Endothelial cell of hepatic sinusoid (primary cell): ENCODE results near the gene TFB1M.
"Not testable (repeated sequence)": the region's sequence is repeated elsewhere in the genome, so short reads cannot be mapped to it uniquely, and the experiment has no call there.

Experiments used
- in situ Hi-C: cut with HindIII; loops from 2 replicates; pipeline ENCODE4 v1.10.0; 2017; ENCODE audit warnings: low sequenced_read_pairs

Gene TFB1M

GRCh38 chr6:155314092-155314772 lies at the start of gene TFB1M:
TSS of gene TFB1M (minus strand) at chr6:155314484. CDS start at chr6:155314428, 56 bp downstream.
- in situ Hi-C loops, result loop anchor here (10.0 kb wide), 1 partner anchor 389 kb away; no protein-coding TSS in a partner anchor

DNA sequence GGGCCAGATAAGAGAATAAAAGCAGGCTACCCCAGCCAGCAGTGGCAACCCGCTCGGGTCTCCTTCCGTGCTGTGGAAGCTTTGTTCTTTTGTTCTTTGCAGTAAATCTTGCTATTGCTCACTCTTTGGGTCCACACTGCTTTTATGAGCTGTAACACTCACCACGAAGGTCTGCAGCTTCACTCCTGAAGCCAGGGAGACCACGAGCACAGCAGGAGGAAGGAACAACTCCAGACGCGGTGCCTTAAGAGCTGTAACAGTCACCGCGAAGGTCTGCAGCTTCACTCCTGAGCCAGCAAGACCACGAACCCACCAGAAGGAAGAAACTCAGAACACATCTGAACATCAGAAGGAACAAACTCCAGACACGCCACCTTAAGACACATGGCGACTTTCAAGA lies 49.7 kb upstream of the TFB1M start:
- in situ Hi-C loops, result not testable (repeated sequence)

GRCh38 chr6:155362968-155363632 lies 48.8 kb upstream of the TFB1M start:
- in situ Hi-C loops, result not testable (repeated sequence)

- in situ Hi-C loops, result no loop called here
Measured at GRCh38 chr6:155354167-155354566, 39.9 kb upstream of the TFB1M start.

- in situ Hi-C loops, result no loop called here
Measured at GRCh38 chr6:155352811-155353210, 38.5 kb upstream of the TFB1M start.

DNA sequence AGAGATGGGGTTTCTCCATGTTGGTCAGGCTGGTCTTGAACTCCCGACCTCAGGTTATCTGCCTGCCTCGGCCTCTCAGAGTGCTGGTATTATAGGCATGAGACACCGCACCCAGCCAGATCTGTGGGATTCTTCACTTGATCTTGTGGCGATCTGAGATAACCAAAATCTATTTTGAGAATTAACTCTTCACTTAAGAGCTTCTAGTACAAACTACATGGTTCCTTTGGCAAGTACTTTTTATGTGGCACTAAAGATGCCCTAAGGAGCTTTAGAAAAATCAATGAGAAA lies 37.8 kb upstream of the TFB1M start:
- in situ Hi-C loops, result no loop called here

DNA sequence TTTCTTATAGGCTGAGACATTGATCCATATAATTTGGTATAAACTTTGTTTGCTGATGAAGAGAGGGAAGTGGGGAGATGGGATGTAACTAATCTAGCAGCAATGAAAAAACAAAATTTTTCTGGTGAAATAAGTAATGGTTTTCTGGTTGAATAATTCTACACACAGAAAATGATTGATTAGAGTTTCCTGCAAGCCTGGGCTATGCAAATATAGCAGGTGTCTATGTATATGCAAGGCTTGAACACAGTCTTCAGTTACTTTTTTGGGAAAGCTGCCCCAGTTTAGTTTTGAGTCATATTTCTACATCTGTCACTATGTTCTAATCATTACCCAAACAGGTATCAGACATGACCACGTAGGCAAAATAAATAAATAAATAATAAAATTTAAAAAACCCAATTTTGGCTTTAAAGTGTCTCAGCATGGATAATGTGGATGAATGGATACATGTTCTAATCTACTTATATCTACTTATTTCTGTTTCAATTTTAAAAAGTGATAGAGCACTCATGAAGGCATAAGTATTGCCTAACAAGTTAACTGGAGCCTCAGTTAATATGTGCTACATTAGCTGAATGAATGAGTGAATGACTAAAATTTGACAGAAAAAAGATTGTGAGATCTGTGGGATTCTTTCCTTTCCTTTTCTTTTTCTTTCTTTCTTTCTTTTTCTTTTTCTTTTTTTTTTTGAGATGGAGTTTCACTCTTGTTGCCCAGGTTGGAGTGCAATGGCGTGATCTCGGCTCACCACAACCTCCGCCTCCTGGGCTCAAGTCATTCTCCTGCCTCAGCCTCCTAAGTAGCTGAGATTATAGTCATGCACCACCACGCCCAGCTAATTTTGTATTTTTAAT lies 37.2 kb upstream of the TFB1M start:
- in situ Hi-C loops, result no loop called here

DNA sequence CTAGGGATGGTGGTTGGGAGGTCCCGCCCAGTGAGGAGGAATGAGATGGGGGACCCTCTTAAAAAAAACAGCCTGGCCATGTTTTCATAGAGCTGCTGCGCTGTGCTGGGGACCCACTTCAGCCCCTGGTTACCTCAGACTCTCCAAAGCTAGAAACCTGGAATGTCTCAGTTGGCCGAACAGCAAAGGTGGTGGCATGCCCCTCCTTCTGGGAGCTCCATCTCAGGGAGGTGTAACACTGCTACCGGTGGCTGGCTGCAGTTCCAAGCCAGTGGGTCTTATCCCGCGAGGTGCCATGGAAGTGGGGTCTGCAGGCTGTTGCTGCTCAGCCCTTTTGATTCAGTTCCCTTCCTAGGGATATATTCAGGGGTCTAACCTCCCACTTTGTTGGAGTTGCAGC lies 35.7 kb upstream of the TFB1M start:
- in situ Hi-C loops, result no loop called here

DNA sequence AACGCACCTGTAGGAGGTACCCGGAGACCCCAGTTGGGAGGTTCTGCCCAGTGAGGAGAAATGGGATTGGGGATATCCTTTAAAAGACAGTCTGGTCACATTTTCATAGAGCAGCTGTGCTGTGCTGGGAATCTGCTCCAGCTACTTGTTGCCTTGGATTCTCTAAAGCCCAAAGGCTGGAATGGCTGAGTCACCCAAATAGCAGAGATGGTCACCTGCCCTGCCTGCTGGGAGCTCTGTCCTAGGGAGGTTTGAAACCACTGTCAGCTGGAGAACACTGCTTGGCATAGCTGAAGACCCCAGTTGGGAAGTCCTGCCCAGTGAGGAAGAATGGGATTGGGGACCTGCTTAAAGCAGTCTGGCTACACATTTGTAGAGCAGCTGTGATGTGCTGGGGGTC lies 34.8 kb upstream of the TFB1M start:
- in situ Hi-C loops, result no loop called here

GRCh38 chr6:155347800-155348199 lies 33.5 kb upstream of the TFB1M start:
- in situ Hi-C loops, result no loop called here

DNA sequence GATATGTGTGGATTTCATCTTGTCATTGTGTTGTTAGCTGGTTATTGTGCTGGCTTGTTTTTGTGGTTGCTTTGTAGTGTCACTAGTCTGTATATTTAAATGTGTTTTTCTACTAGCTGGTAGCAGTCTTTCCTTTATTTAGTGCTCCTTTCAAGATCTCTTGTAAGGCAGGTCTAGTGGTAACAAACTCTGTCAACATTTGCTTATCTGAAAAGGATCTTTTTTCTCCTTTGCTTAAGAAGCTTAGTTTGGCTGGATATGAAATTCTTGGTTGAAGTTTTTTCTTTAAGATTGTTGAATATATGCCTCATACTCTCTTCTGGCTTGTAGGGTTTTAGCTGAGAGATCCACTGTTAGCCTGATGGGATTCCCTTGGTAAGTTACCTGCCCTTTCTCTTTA lies 32.7 kb upstream of the TFB1M start:
- in situ Hi-C loops, result no loop called here

DNA sequence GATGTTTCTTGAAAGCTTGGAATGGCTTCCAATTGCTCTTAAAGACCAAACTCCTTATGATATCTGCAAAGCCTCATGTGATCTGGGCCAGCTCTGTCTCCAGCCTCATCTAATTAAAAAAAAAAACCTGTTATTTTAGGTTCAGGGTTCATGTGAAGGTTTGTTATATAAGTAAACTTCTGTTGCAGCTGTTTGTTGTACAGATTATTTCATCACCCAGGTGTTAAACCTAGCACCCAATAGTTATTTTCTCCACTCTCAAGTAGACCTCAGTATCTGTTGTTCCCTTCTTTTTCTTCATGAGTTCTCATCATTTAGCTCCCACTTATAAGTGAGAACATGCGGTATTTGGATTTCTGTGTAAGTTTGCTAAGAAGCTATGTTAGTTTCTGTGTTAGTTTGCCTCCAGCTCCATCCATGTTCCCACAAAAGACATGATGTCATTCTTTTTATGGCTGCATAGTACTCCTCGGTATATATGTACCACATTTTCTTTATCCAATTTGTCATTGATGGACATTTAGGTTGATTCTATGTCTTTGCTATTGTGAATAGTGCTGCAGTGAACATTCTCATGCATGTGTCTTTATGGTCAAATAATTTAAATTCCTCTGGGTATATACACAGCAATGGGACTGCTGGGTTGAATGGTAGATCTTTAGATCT lies 30.2 kb upstream of the TFB1M start:
- in situ Hi-C loops, result no loop called here

GRCh38 chr6:155341130-155341828 lies 27.0 kb upstream of the TFB1M start:
- in situ Hi-C loops, result no loop called here

DNA sequence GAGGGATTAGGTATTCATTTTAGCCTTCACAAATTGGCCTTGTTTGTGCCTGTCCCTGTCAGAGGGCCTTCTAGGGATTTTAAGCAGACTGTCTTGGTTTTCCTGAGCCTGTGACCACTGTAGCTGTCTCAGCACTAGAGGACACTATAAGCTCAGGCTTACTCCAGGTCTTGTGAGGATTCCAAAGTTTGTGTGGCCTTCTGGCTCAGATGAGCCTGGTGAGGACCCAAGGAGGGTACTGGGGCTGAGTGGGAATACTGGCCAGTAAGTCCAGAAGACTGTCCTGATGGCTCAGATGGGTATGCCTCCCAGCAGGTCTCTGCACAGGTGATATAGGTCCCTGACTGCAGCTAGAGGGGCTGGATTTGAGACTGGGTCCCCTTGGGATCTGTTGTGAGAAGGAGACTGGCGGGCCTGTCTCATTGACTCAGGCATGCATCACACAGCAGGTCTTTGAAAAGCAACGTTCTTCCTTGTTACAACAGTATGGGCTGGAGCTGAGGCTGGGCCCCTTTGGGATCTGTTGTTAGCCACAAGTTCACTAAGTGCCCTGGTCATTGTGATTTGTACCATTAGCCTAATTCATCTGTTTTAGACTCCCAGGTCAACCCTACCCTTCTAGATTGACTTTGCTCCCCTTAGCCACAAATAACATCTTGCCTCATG lies 26.3 kb upstream of the TFB1M start:
- in situ Hi-C loops, result no loop called here

GRCh38 chr6:155339929-155340328 lies 25.6 kb upstream of the TFB1M start:
- in situ Hi-C loops, result not testable (repeated sequence)

- in situ Hi-C loops, result not testable (repeated sequence)
Measured at GRCh38 chr6:155338237-155338636, 24.0 kb upstream of the TFB1M start.

GRCh38 chr6:155335265-155335664 lies 21.0 kb upstream of the TFB1M start:
- in situ Hi-C loops, result no loop called here

GRCh38 chr6:155334073-155334472 lies 19.8 kb upstream of the TFB1M start:
- in situ Hi-C loops, result not testable (repeated sequence)

DNA sequence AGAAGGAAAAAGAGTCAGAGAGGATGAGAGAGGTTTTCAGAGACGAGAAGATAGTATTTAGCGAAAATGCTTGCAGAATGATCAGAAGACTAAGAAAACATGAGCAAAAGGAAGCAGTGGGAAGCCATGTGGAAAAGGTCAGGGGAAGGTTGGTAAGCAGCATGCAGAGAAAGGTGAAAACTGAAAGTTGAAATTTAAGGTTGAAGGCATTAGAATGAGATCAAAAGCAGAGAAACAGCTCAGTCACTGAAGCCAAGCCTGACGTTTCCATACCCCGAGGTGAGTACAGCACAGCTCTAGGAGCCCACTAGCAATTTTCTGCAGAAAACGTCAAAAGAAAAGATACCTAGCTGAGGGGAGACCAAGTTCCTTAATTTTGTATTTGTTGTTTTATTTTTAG lies 19.1 kb upstream of the TFB1M start:
- in situ Hi-C loops, result no loop called here

DNA sequence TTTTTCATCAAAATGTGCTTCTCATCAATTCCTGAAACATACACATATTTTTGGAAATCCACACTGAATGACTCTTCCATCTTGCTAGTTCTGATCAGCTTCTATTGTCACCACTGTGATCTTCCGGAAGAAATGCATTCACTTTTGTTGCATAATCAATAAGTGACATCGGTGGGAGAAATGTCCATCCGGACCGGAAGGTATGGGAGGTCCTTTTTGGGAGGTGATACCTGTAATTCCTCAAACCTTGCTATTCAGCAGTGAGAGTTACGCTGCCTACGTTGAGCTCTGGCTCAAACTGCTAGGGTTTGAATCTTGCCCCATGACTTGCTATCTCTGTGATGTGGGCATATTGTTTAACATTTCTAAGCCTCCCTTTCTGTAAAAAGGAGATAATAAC lies 16.6 kb upstream of the TFB1M start:
- in situ Hi-C loops, result no loop called here
